ENCODE data around the gene BICDL1. TPM values are rescaled to one million over a fixed set of nuclear protein-coding genes. Genes with fewer than 3 reads are reported as not detected.

Gene BICDL1
- total and polyA plus RNA-seq, 2 of the 4 experiments (the other 2 are of a cell fraction) = not detected

DNA sequence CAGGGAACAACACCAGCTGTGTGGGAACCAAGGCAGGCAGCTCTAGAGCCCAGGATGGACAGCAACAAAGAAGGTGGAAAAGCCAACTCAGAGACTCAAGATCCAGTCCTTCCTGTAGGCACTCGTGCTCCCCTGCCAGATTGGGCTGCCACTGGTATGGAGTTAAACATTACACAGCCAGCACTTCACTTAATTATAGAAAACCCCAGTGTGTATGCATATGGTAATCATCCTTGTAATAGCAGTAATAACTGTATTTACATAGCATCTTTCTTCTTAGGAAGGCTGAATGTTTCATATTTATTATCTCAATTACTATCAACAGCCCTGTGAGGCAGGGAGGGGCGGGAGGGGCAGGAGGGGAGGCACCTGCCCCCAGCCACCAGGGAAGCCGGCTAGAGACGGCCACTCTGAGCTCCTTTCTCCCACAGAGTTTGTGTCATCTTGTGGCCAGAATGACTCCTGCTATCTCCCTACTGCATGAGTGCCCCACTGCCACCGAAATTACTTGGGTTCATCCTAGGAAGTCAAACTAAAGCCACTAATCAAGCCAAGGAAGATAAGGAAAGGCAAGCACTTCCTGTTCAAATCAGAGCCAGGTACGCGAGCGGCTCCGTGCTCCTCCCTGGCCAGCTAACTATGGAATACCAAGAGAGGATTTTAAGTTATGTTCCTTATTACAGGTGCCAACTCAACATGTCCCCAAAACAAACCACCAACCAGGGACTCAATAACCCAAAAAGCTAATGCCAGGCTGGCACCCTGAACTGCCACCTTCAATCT, 143.2 kb downstream of the BICDL1 start:
- CTCF ChIA-PET = no interaction called here
- in situ Hi-C loops (cut with MboI; ENCODE audit: low sequenced_read_pairs) (no loop called here), dilution Hi-C loops (cut with HindIII; ENCODE audit: low sequenced_read_pairs, unreplicated experiment) (no loop called here), intact Hi-C loops (cut with micrococcal nuclease) (no loop called here)
- ATAC-seq (ENCODE audit: low read depth) = no peak
- Histone ChIP-seq H3K9me3 (ENCODE audit: control insufficient read depth, insufficient read depth, low read length) (no peaks in the 10 kb centered on the region), H2AK5ac (ENCODE audit: low read depth, low read length) (no peak overlapping the region), H3K9ac (ENCODE audit: low read depth, low read length) (no peak overlapping the region), H3K4me1 (ENCODE audit: control insufficient read depth, insufficient read depth, low read length) (peaks cover 2% of the 10 kb centered on the region; the same call in 1 of the 2 replicates), H4K8ac (ENCODE audit: low read depth in 2 of 2, low read length in 2 of 2) (no peak overlapping the region), H2AK9ac (replicated peaks; ENCODE audit: low read depth, low read length, poor library complexity) (no peak overlapping the region), H3K9me1 (ENCODE audit: insufficient read depth, low read length) (no peaks in the 10 kb centered on the region), H2BK20ac (ENCODE audit: low read depth, low read length) (no peak overlapping the region), H4K20me1 (ENCODE audit: insufficient read depth, low read length) (no peaks in the 10 kb centered on the region; the same call in 1 of the 2 replicates), H3K4me3 (ENCODE audit: insufficient read depth, low read depth, low read length) (no peak overlapping the region), H2BK15ac (ENCODE audit: low read depth, low read length) (no peak overlapping the region), H3K79me1 (ENCODE audit: low read depth in 1 of 2, low read length in 2 of 2) (peaks cover 10 to 19% of the 10 kb centered on the region in 2 experiments; a peak in 3 of 4 replicates), H3K56ac (ENCODE audit: extremely low read depth, insufficient read depth, low read length) (no peak overlapping the region), H3K4me2 (ENCODE audit: low read depth, low read length) (no peak overlapping the region), H3K4ac (ENCODE audit: low read depth, low read length) (no peak overlapping the region), H4K5ac (ENCODE audit: low read depth, low read length) (no peak overlapping the region), H4K91ac (ENCODE audit: insufficient read depth, low read depth, low read length) (no peak overlapping the region), H3K23ac (ENCODE audit: low read depth, low read length) (no peak overlapping the region), H2BK120ac (ENCODE audit: low read depth, low read length) (no peak overlapping the region), H3K27ac (ENCODE audit: insufficient read depth, low read length) (no peak overlapping the region), H2BK5ac (ENCODE audit: low read depth, low read length, poor library complexity, severe bottlenecking) (no peak overlapping the region), H3K18ac (ENCODE audit: low read depth, low read length) (no peak overlapping the region), H3K14ac (replicated peaks; ENCODE audit: low read depth, low read length) (no peak overlapping the region), H3K36me3 (ENCODE audit: control insufficient read depth, insufficient read depth, low read length) (peaks cover 87% of the 10 kb centered on the region), H3K27me3 (ENCODE audit: control insufficient read depth, insufficient read depth, low read length) (no peaks in the 10 kb centered on the region), H2AFZ (replicated peaks; ENCODE audit: low read length, poor library complexity) (no peak overlapping the region)
- no peak for TF ChIP-seq MAFK (IDR thresholded peaks at IDR 0.05; ENCODE audit: low read depth, low read length)
- no peak for TF ChIP-seq RCOR1 (IDR thresholded peaks at IDR 0.05; ENCODE audit: insufficient replicate concordance, low read length)
- no peak for TF ChIP-seq MAZ (IDR thresholded peaks at IDR 0.05; ENCODE audit: borderline replicate concordance, low read depth, low read length)
- no peak for TF ChIP-seq MXI1 (IDR thresholded peaks at IDR 0.05; ENCODE audit: borderline replicate concordance, low read depth, low read length)
- BruUV-seq (replicated peaks) = no TSS peak
- POLR2A ChIA-PET (ENCODE audit: unreplicated experiment) = no interaction called here
- no CpG with 5 or more reads among the region's 9 CpGs for WGBS, 2 experiments (ENCODE audit: extremely low coverage in 2 of 2, insufficient read length in 1 of 2)
- DNase-seq = no peak

Measured in IMR-90 (cell line).